CD14-positive monocyte (primary cell): ENCODE measurements around the gene CFAP20DC. TPM values are rescaled to one million over a fixed set of nuclear protein-coding genes. Genes with fewer than 3 reads are reported as not detected.

Source experiments
- DNase-seq, 3 donors: peaks; one replicate each; pipeline ENCODE4 v3.0.0-alpha.2; 2011 to 2022
- H2AFZ ChIP-seq: 2 replicates; pipeline ENCODE4 v1.6.0; 2012; ENCODE audit warnings: mild to moderate bottlenecking, low read depth, low read length, inconsistent platforms; ENCODE audit not compliant: insufficient read depth, poor library complexity, severe bottlenecking
- H3K27ac ChIP-seq, 2 donors: 1 replicate in 1 of 2; 2 replicates in 1 of 2; pipeline ENCODE4 v1.5.1; 2012 to 2013; ENCODE audit warnings: low read length in 2 of 2, control low read depth in 1 of 2, inconsistent platforms in 1 of 2, low read depth in 1 of 2, mild to moderate bottlenecking in 1 of 2
- H3K27me3 ChIP-seq, 2 donors: one replicate each; pipeline versions ENCODE4 v1.6.0 to v1.6.1; 2011 to 2013; ENCODE audit warnings: low read length in 2 of 2; ENCODE audit not compliant: control insufficient read depth in 2 of 2, insufficient read depth in 2 of 2
- H3K36me3 ChIP-seq, 2 donors: replicated peaks in 1 of 2; 1 replicate in 1 of 2; 2 replicates in 1 of 2; pipeline versions ENCODE4 v1.5.1 to v1.6.1; 2012 to 2013; ENCODE audit warnings: low read length in 2 of 2, control low read depth in 1 of 2, inconsistent platforms in 1 of 2, mild to moderate bottlenecking in 1 of 2; ENCODE audit not compliant: insufficient read depth in 2 of 2, control insufficient read depth in 1 of 2
- H3K4me1 ChIP-seq, 2 donors: 1 replicate in 1 of 2; 2 replicates in 1 of 2; pipeline versions ENCODE4 v1.5.1 to v1.6.1; 2012 to 2013; ENCODE audit warnings: low read length in 2 of 2, control low read depth in 1 of 2, inconsistent platforms in 1 of 2, mild to moderate bottlenecking in 1 of 2, moderate library complexity in 1 of 2; ENCODE audit not compliant: insufficient read depth in 2 of 2, control insufficient read depth in 1 of 2
- H3K4me2 ChIP-seq: replicated peaks from 2 replicates; pipeline ENCODE3; 2012; ENCODE audit warnings: low read length, moderate library complexity, mild to moderate bottlenecking; ENCODE audit not compliant: poor library complexity, severe bottlenecking; ENCODE audit errors: extremely low read depth
- H3K4me3 ChIP-seq, 3 experiments: fragments of 200-600 bp in 1 of 3; sonication (generic) in 1 of 3; replicated peaks in 1 of 3; 1 replicate in 2 of 3; 2 replicates in 1 of 3; pipeline ENCODE4 v1.5.1; 2011 to 2013; ENCODE audit warnings: low read length in 3 of 3, mild to moderate bottlenecking in 3 of 3, control low read depth in 2 of 3, low read depth in 2 of 3, inconsistent platforms in 1 of 3, moderate library complexity in 1 of 3
- H3K79me2 ChIP-seq: 2 replicates; pipeline ENCODE4 v1.6.0; 2012; ENCODE audit warnings: mild to moderate bottlenecking, control low read depth, inconsistent platforms, low read length, moderate library complexity; ENCODE audit not compliant: insufficient read depth
- H3K9ac ChIP-seq: 2 replicates; pipeline ENCODE4 v1.6.0; 2017; ENCODE audit warnings: low read length, mild to moderate bottlenecking; ENCODE audit not compliant: insufficient read depth, poor library complexity, severe bottlenecking
- H3K9me3 ChIP-seq, 2 donors: replicated peaks in 1 of 2; 1 replicate in 1 of 2; 2 replicates in 1 of 2; pipeline versions ENCODE4 v1.5.1 to v1.6.1; 2012 to 2013; ENCODE audit warnings: low read length in 2 of 2, control low read depth in 1 of 2; ENCODE audit not compliant: control insufficient read depth in 1 of 2, insufficient read depth in 1 of 2
- H4K20me1 ChIP-seq: 2 replicates; pipeline ENCODE4 v1.6.0; 2012; ENCODE audit warnings: mild to moderate bottlenecking, low read length, control low read depth, moderate library complexity; ENCODE audit not compliant: insufficient read depth
- H3K27ac Mint-ChIP-seq, 7 donors: one replicate each; pipeline ENCODE4 v1.8.0; 2020; ENCODE audit warnings: mild to moderate bottlenecking in 7 of 7, mixed read lengths in 7 of 7, moderate library complexity in 6 of 7, inconsistent platforms in 2 of 7
- H3K27me3 Mint-ChIP-seq, 3 donors: one replicate each; pipeline ENCODE4 v1.8.0; 2021 to 2022; ENCODE audit warnings: low read depth in 3 of 3, mild to moderate bottlenecking in 3 of 3, mixed read lengths in 3 of 3, moderate library complexity in 3 of 3, inconsistent platforms in 1 of 3
- H3K36me3 Mint-ChIP-seq, 2 donors: one replicate each; pipeline ENCODE4 v1.8.0; 2020; ENCODE audit warnings: mixed read lengths in 2 of 2, inconsistent platforms in 1 of 2, mild to moderate bottlenecking in 1 of 2
- H3K4me1 Mint-ChIP-seq: one replicate; pipeline ENCODE4 v1.8.0; 2020; ENCODE audit warnings: mild to moderate bottlenecking, mixed read lengths
- H3K4me3 Mint-ChIP-seq, 2 donors: one replicate each; pipeline ENCODE4 v1.8.0; 2020; ENCODE audit warnings: mild to moderate bottlenecking in 2 of 2, mixed read lengths in 2 of 2, moderate library complexity in 1 of 2
- H3K9me3 Mint-ChIP-seq, 7 donors: one replicate each; pipeline ENCODE4 v1.8.0; 2020 to 2022; ENCODE audit warnings: mixed read lengths in 7 of 7, mild to moderate bottlenecking in 6 of 7, moderate library complexity in 6 of 7, inconsistent platforms in 2 of 7
- CTCF ChIP-seq: fragments of 200-600 bp; IDR thresholded peaks from one replicate; pipeline ENCODE4 v1.8.0; 2022; ENCODE audit warnings: antibody characterized with exemption, mild to moderate bottlenecking
- WGBS: methylation state at CpG from one replicate; pipeline ENCODE4 v1.1.5; 2013; ENCODE audit warnings: missing lambda C conversion rate; ENCODE audit not compliant: insufficient coverage; 5-methylcytosine and 5-hydroxymethylcytosine counted together
- intact Hi-C, 2 donors: fragments of 100-400 bp; cut with micrococcal nuclease; formaldehyde crosslinking; loops; one replicate each; pipeline versions ENCODE4 v1.15.0 to v1.15.1; 2023
- polyA plus RNA-seq, 3 donors: library from polyadenylated mRNA; depleted of rRNA in 1 of 3; unstranded in 2 of 3; stranded (reverse) in 1 of 3; fragments of 300-500 nt in 2 of 3; fragments of >200 nt in 1 of 3; fragmentation: Illumina TruSeq in 2 of 3; gene quantifications; 1 replicate in 2 of 3; 2 replicates in 1 of 3; pipeline ENCODE4 v1.2.3, GENCODE V29; 2012 to 2021

The CFAP20DC gene
- polyA plus RNA-seq, 3 donors = not detected

- intact Hi-C loops = no loop called here
- no peak overlapping the region for H3K4me2 ChIP-seq
- H2AFZ ChIP-seq = no peak overlapping the region
- no peaks in the 10 kb centered on the region for H4K20me1 ChIP-seq
- Mint-ChIP-seq H3K27ac (peak overlapping the region in 1 of 7 donors; percentile 31), H3K4me1 (peaks cover 19% of the 10 kb centered on the region), H3K36me3 (no peaks in the 10 kb centered on the region), H3K4me3 (no peak overlapping the region), H3K9me3 (no peaks in the 10 kb centered on the region), H3K27me3 (peaks cover 0 to 4% (median 4%) of the 10 kb centered on the region in 3 donors)
- H3K4me1 ChIP-seq = peaks cover 0 to 5% of the 10 kb centered on the region in 2 donors
- H3K27ac ChIP-seq = no peak overlapping the region
- H3K36me3 ChIP-seq = no peaks in the 10 kb centered on the region
- H3K9ac ChIP-seq = no peak overlapping the region
- H3K9me3 ChIP-seq = no peaks in the 10 kb centered on the region
- peak in 1 of 3 donors; percentile 44 for DNase-seq
- no peaks in the 10 kb centered on the region for H3K27me3 ChIP-seq
- WGBS = 100% methylated on average over 1 of the region's 4 CpGs
- no peaks in the 10 kb centered on the region for H3K79me2 ChIP-seq
- TF ChIP-seq CTCF = no peak
- no peak overlapping the region for H3K4me3 ChIP-seq
These were observed 51.2 kb downstream of the CFAP20DC start for GRCh38 chr3:58998476-58999117.

GRCh38 chr3:58996730-58997129 lies 53.1 kb downstream of the CFAP20DC start:
- WGBS = 86% methylated on average over 4 of the region's 5 CpGs
- intact Hi-C loops = no loop called here
- H3K9me3 Mint-ChIP-seq = no peaks in the 10 kb centered on the region

More at GRCh38 chr3:58996730-58997129, 53.1 kb downstream of the CFAP20DC start:
- no peak for TF ChIP-seq CTCF
- peaks cover 16% of the 10 kb centered on the region for H3K4me1 Mint-ChIP-seq
- Histone ChIP-seq H3K27me3 (no peaks in the 10 kb centered on the region), H3K79me2 (no peaks in the 10 kb centered on the region), H3K9ac (no peak overlapping the region), H2AFZ (no peak overlapping the region), H3K4me2 (no peak overlapping the region), H4K20me1 (no peaks in the 10 kb centered on the region), H3K4me1 (peaks cover 0 to 1% of the 10 kb centered on the region in 2 donors), H3K9me3 (no peaks in the 10 kb centered on the region), H3K27ac (no peak overlapping the region), H3K4me3 (no peak overlapping the region), H3K36me3 (no peaks in the 10 kb centered on the region)
- peaks cover 0 to 4% (median 4%) of the 10 kb centered on the region in 3 donors for H3K27me3 Mint-ChIP-seq
- no peaks in the 10 kb centered on the region for H3K36me3 Mint-ChIP-seq
- no peak overlapping the region for H3K27ac Mint-ChIP-seq
- no peak for DNase-seq
- no peak overlapping the region for H3K4me3 Mint-ChIP-seq
